Astrocyte (in vitro differentiated cells and primary cell): Measurements from ENCODE around the gene XCR1. TPM values are rescaled to one million over a fixed set of nuclear protein-coding genes. Genes with fewer than 3 reads are reported as not detected.

Source experiments
- DNase-seq: peaks from one replicate; pipeline ENCODE4 v3.0.0-alpha.2; 2010; ENCODE audit warnings: low read depth
- FAIRE-seq: peaks from 2 replicates; lab custom pipeline; 2011; peaks lifted over from hg19 to GRCh38; lab: Jason Lieb, UNC
- H2AFZ ChIP-seq: 2 replicates; pipeline ENCODE4 v1.6.0; 2012; ENCODE audit warnings: low read depth, low read length, inconsistent platforms
- H3K27ac ChIP-seq: 2 replicates; pipeline ENCODE4 v1.5.1; 2011; ENCODE audit warnings: low read depth, low read length, inconsistent platforms
- H3K27me3 ChIP-seq: 2 replicates; pipeline ENCODE4 v1.6.0; 2011; ENCODE audit warnings: low read length, inconsistent platforms; ENCODE audit not compliant: insufficient read depth
- H3K36me3 ChIP-seq: 2 replicates; pipeline ENCODE4 v1.5.1; 2011; ENCODE audit warnings: low read length, inconsistent platforms; ENCODE audit not compliant: insufficient read depth
- H3K4me1 ChIP-seq: 2 replicates; pipeline ENCODE4 v1.5.1; 2011; ENCODE audit warnings: low read length, inconsistent platforms; ENCODE audit not compliant: insufficient read depth
- H3K4me2 ChIP-seq: 2 replicates; pipeline ENCODE4 v1.6.0; 2012; ENCODE audit warnings: low read length, inconsistent platforms
- H3K4me3 ChIP-seq: 2 replicates; pipeline ENCODE4 v1.5.1; 2011; ENCODE audit warnings: low read depth, mild to moderate bottlenecking, low read length, inconsistent platforms; ENCODE audit not compliant: insufficient read depth
- H3K79me2 ChIP-seq: 2 replicates; pipeline ENCODE4 v1.6.0; 2012; ENCODE audit warnings: mild to moderate bottlenecking, low read length, inconsistent platforms; ENCODE audit not compliant: insufficient read depth
- H3K9ac ChIP-seq: 2 replicates; pipeline ENCODE4 v1.6.0; 2012; ENCODE audit warnings: mild to moderate bottlenecking, low read length, inconsistent platforms
- H3K9me3 ChIP-seq: 2 replicates; pipeline ENCODE4 v1.5.1; 2012; ENCODE audit warnings: low read depth, mild to moderate bottlenecking, low read length, inconsistent platforms; ENCODE audit not compliant: insufficient read depth
- H4K20me1 ChIP-seq: 2 replicates; pipeline ENCODE4 v1.6.0; 2012; ENCODE audit warnings: low read length, inconsistent platforms; ENCODE audit not compliant: insufficient read depth
- H3K27ac Mint-ChIP-seq: one replicate; pipeline ENCODE4 v1.8.0; 2021; ENCODE audit warnings: mild to moderate bottlenecking, mixed read lengths; ENCODE audit not compliant: unreplicated experiment
- H3K27me3 Mint-ChIP-seq: one replicate; pipeline ENCODE4 v1.8.0; 2021; ENCODE audit warnings: low read depth, mixed read lengths; ENCODE audit not compliant: unreplicated experiment
- H3K36me3 Mint-ChIP-seq: one replicate; pipeline ENCODE4 v1.8.0; 2021; ENCODE audit warnings: low read depth, mixed read lengths; ENCODE audit not compliant: unreplicated experiment
- H3K4me1 Mint-ChIP-seq: one replicate; pipeline ENCODE4 v1.8.0; 2021; ENCODE audit warnings: low read depth, mixed read lengths; ENCODE audit not compliant: unreplicated experiment
- H3K4me3 Mint-ChIP-seq: one replicate; pipeline ENCODE4 v1.8.0; 2021; ENCODE audit warnings: mild to moderate bottlenecking, moderate library complexity, mixed read lengths; ENCODE audit not compliant: unreplicated experiment
- H3K9me3 Mint-ChIP-seq: one replicate; pipeline ENCODE4 v1.8.0; 2021; ENCODE audit warnings: mild to moderate bottlenecking, mixed read lengths; ENCODE audit not compliant: unreplicated experiment
- EZH2 ChIP-seq: IDR thresholded peaks from 2 replicates; pipeline ENCODE4 v1.6.1; 2012; ENCODE audit warnings: mild to moderate bottlenecking, low read length, inconsistent platforms; ENCODE audit not compliant: insufficient read depth
- total RNA-seq: library from RNA; stranded (reverse); gene quantifications from 2 replicates; pipeline ENCODE4 v1.2.1, GENCODE V29; 2021
- TF ChIP-seq, protein P1 (sequence below): IDR thresholded peaks from 2 replicates; pipeline ENCODE4 v1.5.1; 2011; ENCODE audit warnings: low read depth, mild to moderate bottlenecking, inconsistent platforms, low read length, moderate library complexity; ENCODE audit not compliant: insufficient read depth

The XCR1 gene
- total RNA-seq, 1 donor from 2014 or later: not detected

DNA sequence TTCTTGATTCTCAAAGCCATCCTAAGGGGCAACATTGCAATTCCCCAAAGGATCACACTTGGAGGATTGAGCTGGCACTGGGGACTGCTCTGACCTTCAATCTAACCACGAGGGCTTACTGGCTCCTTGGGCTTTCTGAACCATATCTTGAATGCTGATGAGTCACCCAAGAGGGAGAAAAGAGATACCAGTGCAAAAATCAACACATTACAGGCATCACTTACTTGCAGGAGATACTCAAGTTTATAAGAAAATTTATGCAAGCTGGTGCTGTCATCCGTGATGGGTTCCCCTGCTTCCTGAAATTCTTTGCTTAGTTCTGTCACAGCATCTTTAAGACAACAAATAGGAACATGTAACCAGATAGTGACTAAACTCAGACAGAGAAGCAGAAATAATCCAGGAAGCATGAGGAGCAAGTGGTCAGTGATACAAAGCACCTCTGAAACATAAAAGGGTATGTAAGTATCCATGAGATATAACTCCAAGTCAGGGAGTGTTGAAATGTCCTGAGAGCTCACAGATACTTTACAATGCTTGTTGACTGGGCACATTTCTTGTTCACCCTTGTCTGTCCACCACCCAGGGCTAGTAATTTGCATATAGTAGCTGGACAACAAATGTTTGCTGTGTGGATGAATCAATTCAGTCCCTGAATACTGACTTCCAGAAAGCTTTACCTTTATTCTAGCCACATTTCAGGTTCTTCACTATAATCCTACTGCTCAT, 45.8 kb downstream of the XCR1 start:
- Histone ChIP-seq H3K27me3 (no peaks in the 10 kb centered on the region), H2AFZ (no peak overlapping the region), H3K9me3 (no peaks in the 10 kb centered on the region), H3K9ac (no peak overlapping the region), H3K4me3 (no peak overlapping the region), H3K27ac (no peak overlapping the region), H3K79me2 (no peaks in the 10 kb centered on the region), H3K4me2 (peak overlapping the region; percentile 21), H3K36me3 (peaks cover 10% of the 10 kb centered on the region), H3K4me1 (peaks cover 21% of the 10 kb centered on the region), H4K20me1 (peaks cover 13% of the 10 kb centered on the region)
- H3K27ac Mint-ChIP-seq: no peak overlapping the region
- no peak for TF ChIP-seq EZH2
- TF ChIP-seq, protein P1, sequence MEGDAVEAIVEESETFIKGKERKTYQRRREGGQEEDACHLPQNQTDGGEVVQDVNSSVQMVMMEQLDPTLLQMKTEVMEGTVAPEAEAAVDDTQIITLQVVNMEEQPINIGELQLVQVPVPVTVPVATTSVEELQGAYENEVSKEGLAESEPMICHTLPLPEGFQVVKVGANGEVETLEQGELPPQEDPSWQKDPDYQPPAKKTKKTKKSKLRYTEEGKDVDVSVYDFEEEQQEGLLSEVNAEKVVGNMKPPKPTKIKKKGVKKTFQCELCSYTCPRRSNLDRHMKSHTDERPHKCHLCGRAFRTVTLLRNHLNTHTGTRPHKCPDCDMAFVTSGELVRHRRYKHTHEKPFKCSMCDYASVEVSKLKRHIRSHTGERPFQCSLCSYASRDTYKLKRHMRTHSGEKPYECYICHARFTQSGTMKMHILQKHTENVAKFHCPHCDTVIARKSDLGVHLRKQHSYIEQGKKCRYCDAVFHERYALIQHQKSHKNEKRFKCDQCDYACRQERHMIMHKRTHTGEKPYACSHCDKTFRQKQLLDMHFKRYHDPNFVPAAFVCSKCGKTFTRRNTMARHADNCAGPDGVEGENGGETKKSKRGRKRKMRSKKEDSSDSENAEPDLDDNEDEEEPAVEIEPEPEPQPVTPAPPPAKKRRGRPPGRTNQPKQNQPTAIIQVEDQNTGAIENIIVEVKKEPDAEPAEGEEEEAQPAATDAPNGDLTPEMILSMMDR: no peak
- peaks cover 17% of the 10 kb centered on the region for H3K36me3 Mint-ChIP-seq
- DNase-seq: peak; percentile 56
- no peak overlapping the region for H3K4me3 Mint-ChIP-seq
- no peaks in the 10 kb centered on the region for H3K9me3 Mint-ChIP-seq
- peaks cover 20% of the 10 kb centered on the region for H3K4me1 Mint-ChIP-seq
- peak; percentile 49 for FAIRE-seq
- H3K27me3 Mint-ChIP-seq: no peaks in the 10 kb centered on the region

DNA sequence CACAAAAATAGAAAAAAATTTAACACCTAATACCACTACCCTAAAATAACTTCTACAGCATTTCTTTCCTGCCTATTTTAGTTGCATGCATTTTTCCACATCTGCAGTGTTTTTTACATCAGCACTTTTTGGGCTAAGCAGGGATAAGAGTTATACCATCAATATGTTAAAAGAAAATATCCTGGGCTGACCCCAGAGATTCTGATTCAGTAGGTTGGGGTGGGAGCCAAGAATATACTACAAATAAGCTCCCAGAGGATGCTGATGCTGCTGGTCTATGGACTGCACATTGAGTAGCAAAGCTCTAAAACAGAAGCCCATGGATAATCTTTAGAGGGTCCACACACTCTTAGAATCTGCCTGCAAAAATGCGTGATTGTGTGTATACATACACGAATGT, 46.5 kb downstream of the XCR1 start:
- Mint-ChIP-seq H3K4me1 (peaks cover 13% of the 10 kb centered on the region), H3K27me3 (no peaks in the 10 kb centered on the region), H3K9me3 (no peaks in the 10 kb centered on the region), H3K36me3 (peaks cover 19% of the 10 kb centered on the region), H3K4me3 (no peak overlapping the region), H3K27ac (no peak overlapping the region)
- H3K27me3 ChIP-seq: no peaks in the 10 kb centered on the region
- H3K27ac ChIP-seq: no peak overlapping the region
- DNase-seq (no peak), FAIRE-seq (no peak)
- peaks cover 13% of the 10 kb centered on the region for H3K36me3 ChIP-seq
- H3K79me2 ChIP-seq: no peaks in the 10 kb centered on the region
- TF ChIP-seq, protein P1: no peak
- TF ChIP-seq EZH2: no peak
- H3K4me1 ChIP-seq: peaks cover 14% of the 10 kb centered on the region
- peak overlapping the region; percentile 21 for H3K4me2 ChIP-seq
- no peak overlapping the region for H3K9ac ChIP-seq
- no peaks in the 10 kb centered on the region for H3K9me3 ChIP-seq
- no peak overlapping the region for H3K4me3 ChIP-seq
- peaks cover 9% of the 10 kb centered on the region for H4K20me1 ChIP-seq
- H2AFZ ChIP-seq: no peak overlapping the region

DNA sequence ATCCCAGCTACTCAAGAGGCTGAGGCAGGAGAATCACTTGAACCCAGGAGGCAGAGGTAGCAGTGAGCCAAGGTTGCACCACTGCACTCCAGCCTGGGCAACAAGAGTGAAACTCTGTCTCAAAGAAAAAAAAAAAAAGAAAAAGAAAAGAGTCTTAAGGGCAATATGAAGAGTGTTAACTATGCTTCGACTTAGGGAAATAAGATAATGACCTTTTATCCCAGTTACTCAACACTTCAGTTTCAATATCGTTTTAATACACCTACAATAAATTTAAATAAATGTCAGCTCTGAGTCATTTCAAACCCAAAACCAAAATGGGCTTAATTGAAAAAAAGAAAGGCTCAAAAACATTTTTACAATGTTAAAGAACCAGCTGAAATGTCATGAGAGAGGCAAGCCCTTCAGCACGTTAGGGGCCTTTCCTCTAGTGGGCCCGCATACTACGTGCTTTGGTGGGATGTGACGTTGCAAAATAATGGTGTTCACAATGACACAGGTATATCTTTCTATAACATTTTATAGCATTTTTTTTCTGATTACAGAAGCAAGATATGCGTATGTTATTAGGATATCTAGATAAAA, 47.0 kb downstream of the XCR1 start:
- no peak for FAIRE-seq
- peaks cover 20% of the 10 kb centered on the region for H3K36me3 Mint-ChIP-seq
- DNase-seq: no peak
- TF ChIP-seq EZH2: no peak
- TF ChIP-seq, protein P1: no peak
- Histone ChIP-seq H3K4me1 (peaks cover 12% of the 10 kb centered on the region), H4K20me1 (peaks cover 6% of the 10 kb centered on the region), H3K79me2 (no peaks in the 10 kb centered on the region), H3K9ac (no peak overlapping the region), H3K4me2 (no peak overlapping the region), H3K27me3 (no peaks in the 10 kb centered on the region), H2AFZ (no peak overlapping the region), H3K9me3 (no peaks in the 10 kb centered on the region), H3K27ac (no peak overlapping the region), H3K4me3 (no peak overlapping the region), H3K36me3 (peaks cover 13% of the 10 kb centered on the region)
- no peak overlapping the region for H3K27ac Mint-ChIP-seq
- H3K9me3 Mint-ChIP-seq: no peaks in the 10 kb centered on the region
- H3K4me3 Mint-ChIP-seq: no peak overlapping the region
- peaks cover 11% of the 10 kb centered on the region for H3K4me1 Mint-ChIP-seq
- H3K27me3 Mint-ChIP-seq: no peaks in the 10 kb centered on the region
